Activated CD8-positive, alpha-beta T cell treated with anti-CD3 and anti-CD28 coated beads for 36 hours (primary cell): ENCODE data around the gene RAB26. TPM values are rescaled to one million over a fixed set of nuclear protein-coding genes. Genes with fewer than 3 reads are reported as not detected.

ENCODE experiments used
- ATAC-seq: fragments of 200-7000 bp; cut with Tn5 transposase; one replicate; pipeline ENCODE4 v1.10.0; 2021; ENCODE audit warnings: mild to moderate bottlenecking, moderate library complexity
- CTCF ChIA-PET: fragments of 350-600 bp; sonication (Branson Sonifier 250); formaldehyde crosslinking; loops from one replicate; lab custom pipeline; 2021; ENCODE audit warnings: antibody characterized with exemption; lab: Charles Lee
- POLR2A ChIA-PET: fragments of 350-600 bp; sonication (Branson Sonifier 250); formaldehyde crosslinking; loops from one replicate; lab custom pipeline; 2021; ENCODE audit warnings: antibody characterized with exemption; lab: Charles Lee
- DNase-seq: peaks from one replicate; pipeline ENCODE4 v3.0.0-alpha.2; 2020
- H3K27ac Mint-ChIP-seq: one replicate; pipeline ENCODE4 v1.8.0; 2021; ENCODE audit warnings: mild to moderate bottlenecking, mixed read lengths
- H3K27me3 Mint-ChIP-seq: one replicate; pipeline ENCODE4 v1.8.0; 2021; ENCODE audit warnings: mixed read lengths
- H3K36me3 Mint-ChIP-seq: one replicate; pipeline ENCODE4 v1.8.0; 2021; ENCODE audit warnings: low read depth, mixed read lengths
- H3K4me1 Mint-ChIP-seq: one replicate; pipeline ENCODE4 v1.8.0; 2021; ENCODE audit warnings: low read depth, mixed read lengths
- H3K4me3 Mint-ChIP-seq: one replicate; pipeline ENCODE4 v1.8.0; 2021; ENCODE audit warnings: mild to moderate bottlenecking, moderate library complexity, mixed read lengths
- H3K9me3 Mint-ChIP-seq: one replicate; pipeline ENCODE4 v1.8.0; 2021; ENCODE audit warnings: mixed read lengths
- intact Hi-C: fragments of 100-400 bp; cut with micrococcal nuclease; formaldehyde crosslinking; loops from one replicate; pipeline ENCODE4 v1.10.0; 2022
- total RNA-seq, 2 experiments: library from RNA; stranded (reverse); gene quantifications; one replicate each; pipeline ENCODE4 v1.2.3, GENCODE V29; 2021
- TF ChIP-seq, protein P1 (sequence below): fragments of 200-600 bp; IDR thresholded peaks from one replicate; pipeline ENCODE4 v1.8.0; 2022; ENCODE audit warnings: antibody characterized with exemption, mild to moderate bottlenecking

Gene RAB26
- total RNA-seq, 2 experiments from 2014 or later = 0.34 to 0.49 TPM

DNA sequence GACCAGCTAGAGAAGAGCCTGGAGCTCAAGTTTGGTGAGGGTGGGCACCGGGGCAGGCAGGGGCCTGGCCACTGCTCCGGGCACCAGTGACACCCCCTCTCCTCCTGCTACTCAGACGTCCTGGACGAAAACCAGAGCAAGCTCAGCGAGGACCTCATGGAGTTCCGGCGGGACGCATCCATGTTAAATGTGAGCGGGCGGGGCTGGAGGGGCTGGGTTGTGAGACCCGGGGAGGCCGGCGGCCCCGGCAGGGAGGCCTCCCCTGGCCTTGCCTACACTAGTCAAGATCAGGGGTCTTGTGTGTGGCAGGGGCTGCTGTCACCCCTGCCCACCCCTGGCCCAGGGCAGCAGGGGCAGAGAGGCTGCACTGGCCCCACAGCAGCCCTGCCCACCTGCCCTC lies 24.9 kb downstream of the RAB26 start:
- TF ChIP-seq, protein P1, sequence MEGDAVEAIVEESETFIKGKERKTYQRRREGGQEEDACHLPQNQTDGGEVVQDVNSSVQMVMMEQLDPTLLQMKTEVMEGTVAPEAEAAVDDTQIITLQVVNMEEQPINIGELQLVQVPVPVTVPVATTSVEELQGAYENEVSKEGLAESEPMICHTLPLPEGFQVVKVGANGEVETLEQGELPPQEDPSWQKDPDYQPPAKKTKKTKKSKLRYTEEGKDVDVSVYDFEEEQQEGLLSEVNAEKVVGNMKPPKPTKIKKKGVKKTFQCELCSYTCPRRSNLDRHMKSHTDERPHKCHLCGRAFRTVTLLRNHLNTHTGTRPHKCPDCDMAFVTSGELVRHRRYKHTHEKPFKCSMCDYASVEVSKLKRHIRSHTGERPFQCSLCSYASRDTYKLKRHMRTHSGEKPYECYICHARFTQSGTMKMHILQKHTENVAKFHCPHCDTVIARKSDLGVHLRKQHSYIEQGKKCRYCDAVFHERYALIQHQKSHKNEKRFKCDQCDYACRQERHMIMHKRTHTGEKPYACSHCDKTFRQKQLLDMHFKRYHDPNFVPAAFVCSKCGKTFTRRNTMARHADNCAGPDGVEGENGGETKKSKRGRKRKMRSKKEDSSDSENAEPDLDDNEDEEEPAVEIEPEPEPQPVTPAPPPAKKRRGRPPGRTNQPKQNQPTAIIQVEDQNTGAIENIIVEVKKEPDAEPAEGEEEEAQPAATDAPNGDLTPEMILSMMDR = no peak
- no peak overlapping the region for H3K4me3 Mint-ChIP-seq
- ChIA-PET CTCF (interaction anchor here (0.6 kb wide), 1 partner anchor 419 kb away, joined by 3 read pairs; no protein-coding TSS in a partner anchor), POLR2A (interaction anchor here (0.6 to 4.0 kb wide), 3 partner anchors 18 to 808 kb away, joined by 3 to 21 read pairs (median 3); partner anchors contain the start of gene TRAF7)
- no peaks in the 10 kb centered on the region for H3K27me3 Mint-ChIP-seq
- ATAC-seq (no peak), DNase-seq (no peak)
- peaks cover 18% of the 10 kb centered on the region for H3K36me3 Mint-ChIP-seq
- no peak overlapping the region for H3K27ac Mint-ChIP-seq
- H3K9me3 Mint-ChIP-seq = no peaks in the 10 kb centered on the region
- intact Hi-C loops = no loop called here
- H3K4me1 Mint-ChIP-seq = no peaks in the 10 kb centered on the region

DNA sequence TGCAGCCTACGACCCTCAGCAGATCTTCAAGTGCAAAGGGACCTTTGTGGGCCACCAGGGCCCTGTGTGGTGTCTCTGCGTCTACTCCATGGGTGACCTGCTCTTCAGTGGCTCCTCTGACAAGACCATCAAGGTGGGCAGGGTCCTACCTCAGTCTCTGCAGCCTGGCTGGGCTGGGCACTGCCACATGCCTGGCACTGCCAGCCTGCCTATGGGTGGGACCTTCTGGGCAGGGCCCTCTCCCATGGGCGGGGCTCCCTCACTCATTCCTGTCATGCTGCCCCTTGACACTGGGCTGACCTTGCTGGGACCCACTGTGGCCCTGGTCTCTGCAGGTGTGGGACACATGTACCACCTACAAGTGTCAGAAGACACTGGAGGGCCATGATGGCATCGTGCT lies 25.5 kb downstream of the RAB26 start:
- H3K27me3 Mint-ChIP-seq = no peaks in the 10 kb centered on the region
- intact Hi-C loops = no loop called here
- CTCF ChIA-PET = no interaction called here

DNA sequence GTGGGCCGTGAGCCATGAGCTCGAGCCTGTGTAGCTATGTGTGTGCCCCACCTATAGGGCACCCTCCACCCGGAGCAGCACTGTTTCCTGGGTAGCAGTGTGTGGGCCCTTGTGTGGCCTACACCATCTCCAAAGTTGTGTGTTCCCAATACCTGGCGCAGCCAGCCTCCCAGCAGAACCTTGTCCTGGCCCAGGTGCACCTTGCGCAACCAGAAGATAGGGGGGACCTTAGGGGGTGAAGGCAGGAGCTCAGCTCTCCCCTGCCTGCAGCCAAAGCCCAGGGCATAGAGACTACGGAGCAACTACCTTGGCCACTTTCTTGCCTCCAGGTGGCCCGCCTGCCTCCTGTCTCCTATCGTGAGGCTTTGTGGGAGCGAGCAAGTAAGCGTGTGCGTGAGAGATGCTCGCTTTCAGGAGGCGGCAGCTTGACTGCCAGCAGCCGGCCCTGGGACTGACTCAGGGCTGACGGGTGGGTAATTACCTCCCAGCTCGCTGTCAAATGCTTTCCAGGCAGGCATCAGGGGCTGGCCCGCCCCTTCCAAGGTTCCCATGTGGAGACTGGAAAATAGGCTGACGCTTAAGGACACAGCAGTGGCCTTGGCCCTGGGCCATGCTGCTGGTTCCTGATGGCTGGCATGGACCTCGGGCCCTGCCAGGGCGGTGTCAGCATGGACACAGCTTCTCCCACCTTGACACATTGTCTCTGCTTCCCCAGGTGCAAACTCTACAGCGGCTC lies 26.1 kb downstream of the RAB26 start:
- intact Hi-C loops = no loop called here
- TF ChIP-seq, protein P1 = no peak
- no peak overlapping the region for H3K4me3 Mint-ChIP-seq
- no peaks in the 10 kb centered on the region for H3K27me3 Mint-ChIP-seq
- peaks cover 18% of the 10 kb centered on the region for H3K36me3 Mint-ChIP-seq
- ChIA-PET POLR2A (interaction anchor here (0.6 to 4.0 kb wide), 3 partner anchors 8 to 96 kb away, joined by 3 to 21 read pairs (median 5); partner anchors contain the start of gene TRAF7), CTCF (no interaction called here)
- H3K4me1 Mint-ChIP-seq = no peaks in the 10 kb centered on the region
- no peak overlapping the region for H3K27ac Mint-ChIP-seq
- H3K9me3 Mint-ChIP-seq = no peaks in the 10 kb centered on the region
- DNase-seq (no peak), ATAC-seq (no peak)

More for the DNA sequence above, 25.5 kb downstream of the RAB26 start:
- DNase-seq = no peak
- peaks cover 18% of the 10 kb centered on the region for H3K36me3 Mint-ChIP-seq
- H3K9me3 Mint-ChIP-seq = no peaks in the 10 kb centered on the region
- no peak overlapping the region for H3K27ac Mint-ChIP-seq
- no peak overlapping the region for H3K4me3 Mint-ChIP-seq
- H3K4me1 Mint-ChIP-seq = no peaks in the 10 kb centered on the region
- TF ChIP-seq, protein P1 = no peak
- POLR2A ChIA-PET = interaction anchor here (1.5 to 4.0 kb wide), 2 partner anchors 8 to 18 kb away, joined by 5 to 21 read pairs; partner anchors contain the start of gene TRAF7
- ATAC-seq = no peak

DNA sequence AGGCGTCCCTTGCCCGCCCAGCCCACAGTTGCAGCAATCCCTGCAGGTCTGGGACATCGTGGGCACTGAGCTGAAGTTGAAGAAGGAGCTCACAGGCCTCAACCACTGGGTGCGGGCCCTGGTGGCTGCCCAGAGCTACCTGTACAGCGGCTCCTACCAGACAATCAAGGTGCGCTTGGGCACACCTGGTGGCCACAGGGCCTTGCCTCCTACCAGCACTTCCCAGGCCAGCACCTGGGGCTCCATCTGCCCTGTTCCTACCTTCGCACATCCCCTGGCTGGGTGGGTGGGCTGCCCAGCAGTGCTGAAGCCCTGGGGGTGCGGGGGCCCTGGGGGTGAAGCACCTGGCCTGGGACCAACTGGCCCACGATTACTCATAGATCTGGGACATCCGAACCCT lies 27.0 kb downstream of the RAB26 start:
- Mint-ChIP-seq H3K4me1 (no peaks in the 10 kb centered on the region), H3K27me3 (no peaks in the 10 kb centered on the region), H3K4me3 (no peak overlapping the region), H3K36me3 (peaks cover 18% of the 10 kb centered on the region), H3K27ac (no peak overlapping the region), H3K9me3 (no peaks in the 10 kb centered on the region)
- ChIA-PET POLR2A (interaction anchor here (0.6 to 4.0 kb wide), 3 partner anchors 9 to 95 kb away, joined by 3 to 21 read pairs (median 5); partner anchors contain the start of gene TRAF7), CTCF (no interaction called here)
- DNase-seq (no peak), ATAC-seq (no peak)
- TF ChIP-seq, protein P1 = no peak
- intact Hi-C loops = no loop called here

DNA sequence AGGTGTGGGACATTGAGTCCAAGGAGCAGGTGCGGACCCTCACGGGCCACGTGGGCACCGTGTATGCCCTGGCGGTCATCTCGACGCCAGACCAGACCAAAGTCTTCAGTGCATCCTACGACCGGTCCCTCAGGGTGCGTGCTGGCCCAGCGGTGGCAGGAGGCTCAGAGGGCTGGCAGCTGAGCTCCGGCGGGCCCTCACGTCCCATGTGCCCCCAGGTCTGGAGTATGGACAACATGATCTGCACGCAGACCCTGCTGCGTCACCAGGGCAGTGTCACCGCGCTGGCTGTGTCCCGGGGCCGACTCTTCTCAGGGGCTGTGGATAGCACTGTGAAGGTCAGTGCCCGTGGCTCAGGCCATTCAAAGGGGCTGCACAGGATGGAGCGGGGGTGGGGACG lies 27.6 kb downstream of the RAB26 start:
- DNase-seq = no peak
- Mint-ChIP-seq H3K4me1 (no peaks in the 10 kb centered on the region), H3K27me3 (no peaks in the 10 kb centered on the region), H3K9me3 (no peaks in the 10 kb centered on the region), H3K27ac (no peak overlapping the region), H3K36me3 (peaks cover 18% of the 10 kb centered on the region), H3K4me3 (no peak overlapping the region)
- ChIA-PET CTCF (no interaction called here), POLR2A (no interaction called here)
- no peak for ATAC-seq
- intact Hi-C loops = no loop called here
- TF ChIP-seq, protein P1 = no peak
